GM18868 (cell line): Measurements from ENCODE around the gene RNF111.
A peak's percentile ranks its signal among the peaks of the same experiment; 100 is the strongest.
"Not testable (repeated sequence)": the region's sequence is repeated elsewhere in the genome, so short reads cannot be mapped to it uniquely, and the experiment has no call there.

Experiments used
- ATAC-seq: cut with Tn5 transposase; IDR thresholded peaks from one replicate; pipeline ENCODE4 v1.9.1; 2021; ENCODE audit warnings: mild to moderate bottlenecking, moderate library complexity; ENCODE audit not compliant: unreplicated experiment

Gene RNF111

GRCh38 chr15:58999694-59000093 lies 12.2 kb downstream of the RNF111 start:
- no peak for ATAC-seq

GRCh38 chr15:59000251-59000650 lies 12.8 kb downstream of the RNF111 start:
- ATAC-seq, result not testable (repeated sequence)

GRCh38 chr15:59001946-59002345 lies 14.5 kb downstream of the RNF111 start:
- peak; percentile 12 for ATAC-seq

GRCh38 chr15:59002418-59002859 lies 15.0 kb downstream of the RNF111 start:
- ATAC-seq, result peak; percentile 69

- no peak for ATAC-seq
These were observed 18.1 kb downstream of the RNF111 start for GRCh38 chr15:59005579-59005978.

- ATAC-seq, result no peak
These were observed 20.6 kb downstream of the RNF111 start for GRCh38 chr15:59008086-59008485.

- no peak for ATAC-seq
These were observed 23.9 kb downstream of the RNF111 start for GRCh38 chr15:59011262-59011952.

GRCh38 chr15:59013246-59013873 lies 25.9 kb downstream of the RNF111 start:
- ATAC-seq, result no peak

GRCh38 chr15:59014068-59014467 lies 26.6 kb downstream of the RNF111 start:
- ATAC-seq, result no peak

GRCh38 chr15:59017449-59017848 lies 30.0 kb downstream of the RNF111 start:
- no peak for ATAC-seq

GRCh38 chr15:59018833-59019232 lies 31.4 kb downstream of the RNF111 start:
- ATAC-seq, result no peak

- ATAC-seq, result no peak
These were observed 32.9 kb downstream of the RNF111 start for GRCh38 chr15:59020322-59020721.

- ATAC-seq, result no peak
These were observed 34.7 kb downstream of the RNF111 start for GRCh38 chr15:59022188-59022587.

GRCh38 chr15:59026207-59026606 lies 38.7 kb downstream of the RNF111 start:
- ATAC-seq, result no peak

- no peak for ATAC-seq
These were observed 41.0 kb downstream of the RNF111 start for GRCh38 chr15:59028387-59028955.

- ATAC-seq, result no peak
These were observed 42.1 kb downstream of the RNF111 start for GRCh38 chr15:59029554-59029953.

GRCh38 chr15:59035201-59035600 lies 47.7 kb downstream of the RNF111 start:
- no peak for ATAC-seq

GRCh38 chr15:59039225-59039624 lies 51.8 kb downstream of the RNF111 start:
- ATAC-seq, result no peak

GRCh38 chr15:59042041-59042440 lies 54.6 kb downstream of the RNF111 start:
- no peak for ATAC-seq

GRCh38 chr15:59048897-59049296 lies 61.4 kb downstream of the RNF111 start:
- ATAC-seq, result no peak

GRCh38 chr15:59051873-59052861 lies 64.7 kb downstream of the RNF111 start:
- ATAC-seq, result no peak
